WTC11 (cell line): Measurements from ENCODE around the gene FLCN. TPM values are rescaled to one million over a fixed set of nuclear protein-coding genes. Genes with fewer than 3 reads are reported as not detected.

Source experiments
- ATAC-seq: fragments of 200-7000 bp; cut with Tn5 transposase; 2 replicates; pipeline ENCODE4 v1.10.0; 2021; ENCODE audit warnings: mild to moderate bottlenecking, moderate library complexity
- CTCF ChIA-PET: fragments of 300-600 bp; sonication (Branson Sonifier 250); formaldehyde crosslinking; loops from one replicate; lab custom pipeline; 2021; ENCODE audit warnings: antibody characterized with exemption; lab: Charles Lee
- POLR2A ChIA-PET: fragments of 350-600 bp; sonication (Branson Sonifier 250); formaldehyde crosslinking; loops from one replicate; lab custom pipeline; 2021; ENCODE audit warnings: antibody characterized with exemption; lab: Charles Lee
- DNase-seq: peaks from one replicate; pipeline ENCODE4 v3.0.0; 2021; ENCODE audit warnings: low spot score
- H3K27ac Mint-ChIP-seq: 2 replicates; pipeline ENCODE4 v1.8.0; 2021; ENCODE audit warnings: mixed read lengths
- H3K27me3 Mint-ChIP-seq: 2 replicates; pipeline ENCODE4 v1.8.0; 2021; ENCODE audit warnings: low read depth, mild to moderate bottlenecking, moderate library complexity, mixed read lengths
- H3K36me3 Mint-ChIP-seq: 2 replicates; pipeline ENCODE4 v1.8.0; 2021; ENCODE audit warnings: mixed read lengths
- H3K4me1 Mint-ChIP-seq: 2 replicates; pipeline ENCODE4 v1.8.0; 2022; ENCODE audit warnings: mixed read lengths
- H3K4me3 Mint-ChIP-seq: 2 replicates; pipeline ENCODE4 v1.8.0; 2021; ENCODE audit warnings: mild to moderate bottlenecking, moderate library complexity, mixed read lengths
- H3K9me3 Mint-ChIP-seq: 2 replicates; pipeline ENCODE4 v1.8.0; 2021; ENCODE audit warnings: mixed read lengths
- AR ChIP-seq: fragments of 250-450 bp; sonication (Bioruptor Pico); IDR thresholded peaks from 2 replicates; pipeline ENCODE4 v1.9.0; 2021; ENCODE audit warnings: mild to moderate bottlenecking
- ATF2 ChIP-seq: sonication (generic); formaldehyde crosslinking; IDR thresholded peaks from 2 replicates; pipeline ENCODE4 v1.8.1; 2022; ENCODE audit warnings: low read depth, missing genetic modification reagents, borderline replicate concordance
- CTCF ChIP-seq: fragments of 200-600 bp; IDR thresholded peaks from 2 replicates; pipeline ENCODE4 v1.8.0; 2022; ENCODE audit warnings: antibody characterized with exemption
- E2F5 ChIP-seq: sonication (generic); formaldehyde crosslinking; IDR thresholded peaks from 2 replicates; pipeline ENCODE4 v1.8.1; 2022; ENCODE audit warnings: mild to moderate bottlenecking, moderate library complexity, missing genetic modification reagents
- ESRRA ChIP-seq: sonication (generic); formaldehyde crosslinking; IDR thresholded peaks from 2 replicates; pipeline ENCODE4 v1.8.1; 2022; ENCODE audit warnings: mild to moderate bottlenecking, missing genetic modification reagents, borderline replicate concordance
- FOXK1 ChIP-seq: sonication (generic); formaldehyde crosslinking; IDR thresholded peaks from 2 replicates; pipeline ENCODE4 v1.8.0; 2022; ENCODE audit warnings: mild to moderate bottlenecking, moderate library complexity, missing genetic modification reagents
- FOXP4 ChIP-seq: sonication (generic); formaldehyde crosslinking; IDR thresholded peaks from 2 replicates; pipeline ENCODE4 v1.8.0; 2022; ENCODE audit warnings: mild to moderate bottlenecking, missing genetic modification reagents
- GRHL2 ChIP-seq: fragments of 250-450 bp; sonication (Bioruptor Pico); IDR thresholded peaks from 2 replicates; pipeline ENCODE4 v1.8.0; 2022; ENCODE audit warnings: mild to moderate bottlenecking, moderate library complexity; ENCODE audit not compliant: insufficient replicate concordance, severe bottlenecking
- IRF1 ChIP-seq: sonication (generic); formaldehyde crosslinking; IDR thresholded peaks from 2 replicates; pipeline ENCODE4 v1.8.0; 2023; ENCODE audit warnings: missing genetic modification reagents
- JAZF1 ChIP-seq: fragments of 250-450 bp; sonication (Bioruptor Pico); IDR thresholded peaks from 2 replicates; pipeline ENCODE4 v1.9.0; 2021; ENCODE audit warnings: moderate library complexity, mild to moderate bottlenecking, inconsistent platforms
- JUN ChIP-seq: sonication (generic); formaldehyde crosslinking; IDR thresholded peaks from 2 replicates; pipeline ENCODE4 v1.8.0; 2023; ENCODE audit warnings: mild to moderate bottlenecking, missing genetic modification reagents
- KAT7 ChIP-seq: sonication (generic); formaldehyde crosslinking; IDR thresholded peaks from 2 replicates; pipeline ENCODE4 v1.8.1; 2023; ENCODE audit warnings: missing genetic modification reagents, mild to moderate bottlenecking, borderline replicate concordance
- MAX ChIP-seq: sonication (generic); formaldehyde crosslinking; IDR thresholded peaks from 2 replicates; pipeline ENCODE4 v1.8.0; 2022; ENCODE audit warnings: mild to moderate bottlenecking, missing genetic modification reagents
- NR2C2 ChIP-seq: sonication (generic); formaldehyde crosslinking; IDR thresholded peaks from 2 replicates; pipeline ENCODE4 v1.8.0; 2022; ENCODE audit warnings: mild to moderate bottlenecking, missing genetic modification reagents
- NR3C1 ChIP-seq: sonication (generic); formaldehyde crosslinking; conservative IDR thresholded peaks from 2 replicates; pipeline ENCODE4 v1.8.1; 2023; ENCODE audit warnings: low read depth, mild to moderate bottlenecking, missing genetic modification reagents
- PREB ChIP-seq: sonication (generic); formaldehyde crosslinking; IDR thresholded peaks from 2 replicates; pipeline ENCODE4 v1.8.1; 2022; ENCODE audit warnings: mild to moderate bottlenecking, missing genetic modification reagents, moderate library complexity, borderline replicate concordance
- RORB ChIP-seq: fragments of 250-450 bp; sonication (Bioruptor Pico); IDR thresholded peaks from 2 replicates; pipeline ENCODE4 v1.9.0; 2021; ENCODE audit warnings: mild to moderate bottlenecking
- SMAD4 ChIP-seq: sonication (generic); formaldehyde crosslinking; IDR thresholded peaks from 2 replicates; pipeline ENCODE4 v1.8.0; 2022; ENCODE audit warnings: mild to moderate bottlenecking, missing genetic modification reagents
- ZBTB21 ChIP-seq: sonication (generic); formaldehyde crosslinking; IDR thresholded peaks from 2 replicates; pipeline ENCODE4 v1.8.1; 2023; ENCODE audit warnings: mild to moderate bottlenecking, missing genetic modification reagents, borderline replicate concordance
- ZMAT4 ChIP-seq: fragments of 250-450 bp; sonication (Bioruptor Pico); IDR thresholded peaks from 2 replicates; pipeline ENCODE4 v1.9.0; 2021; ENCODE audit warnings: mild to moderate bottlenecking
- ZNF416 ChIP-seq: fragments of 250-450 bp; sonication (Bioruptor Pico); IDR thresholded peaks from 2 replicates; pipeline ENCODE4 v1.9.0; 2021; ENCODE audit warnings: mild to moderate bottlenecking, inconsistent platforms
- total RNA-seq: library from RNA; stranded (reverse); gene quantifications from 3 replicates; pipeline ENCODE4 v1.2.3, GENCODE V29; 2021

The FLCN gene
- total RNA-seq, 1 experiment from 2014 or later: 40.8 TPM

GRCh38 chr17:17183744-17184143 is 53.2 kb downstream of the FLCN start:
- DNase-seq: no peak
- TF ChIP-seq FOXK1 (CRISPR knock-in tag) (no peak), ATF2 (CRISPR knock-in tag) (no peak), RORB (CRISPR knock-in tag) (no peak), E2F5 (no peak), FOXP4 (CRISPR knock-in tag) (no peak), CTCF (no peak), SMAD4 (CRISPR knock-in tag) (no peak), ZMAT4 (CRISPR knock-in tag) (no peak), IRF1 (CRISPR knock-in tag) (no peak), NR3C1 (no peak), GRHL2 (CRISPR knock-in tag) (no peak), ESRRA (CRISPR knock-in tag) (no peak), KAT7 (CRISPR knock-in tag) (no peak), ZBTB21 (CRISPR knock-in tag) (no peak), JUN (CRISPR knock-in tag) (no peak), JAZF1 (CRISPR knock-in tag) (no peak), PREB (CRISPR knock-in tag) (no peak)
- TF ChIP-seq, all 79 proteins: peak for 0
- no peak overlapping the region for H3K27ac Mint-ChIP-seq
- no peak overlapping the region for H3K4me3 Mint-ChIP-seq
- CTCF ChIA-PET: interaction anchor here (0.7 kb wide), 1 partner anchor 192 kb away, joined by 3 read pairs; no protein-coding TSS in a partner anchor
- H3K36me3 Mint-ChIP-seq: peaks cover 27% of the 10 kb centered on the region
- H3K4me1 Mint-ChIP-seq: peaks cover 14% of the 10 kb centered on the region
- no peaks in the 10 kb centered on the region for H3K9me3 Mint-ChIP-seq
- no peak for ATAC-seq
- POLR2A ChIA-PET: no interaction called here
- no peaks in the 10 kb centered on the region for H3K27me3 Mint-ChIP-seq

- CTCF ChIA-PET: no interaction called here
- Mint-ChIP-seq H3K27me3 (no peaks in the 10 kb centered on the region), H3K9me3 (no peaks in the 10 kb centered on the region), H3K4me3 (no peak overlapping the region), H3K36me3 (peaks cover 26% of the 10 kb centered on the region), H3K27ac (no peak overlapping the region), H3K4me1 (peaks cover 14% of the 10 kb centered on the region)
- POLR2A ChIA-PET: no interaction called here
- ATAC-seq: no peak
- DNase-seq: no peak
- TF ChIP-seq CTCF: no peak
- TF ChIP-seq NR2C2 (CRISPR knock-in tag): no peak
- no peak for TF ChIP-seq GRHL2 (CRISPR knock-in tag)
- TF ChIP-seq MAX: no peak
- no peak for TF ChIP-seq ZNF416 (CRISPR knock-in tag)
- TF ChIP-seq JAZF1 (CRISPR knock-in tag): no peak
- TF ChIP-seq AR: no peak
Observed at GRCh38 chr17:17182598-17183136, 54.3 kb downstream of the FLCN start.
